ENCODE results near the gene NR5A1. TPM values are rescaled to one million over a fixed set of nuclear protein-coding genes. Genes with fewer than 3 reads are reported as not detected.

The NR5A1 gene
- total RNA-seq, 1 donor from 2014 or later, result not detected

DNA sequence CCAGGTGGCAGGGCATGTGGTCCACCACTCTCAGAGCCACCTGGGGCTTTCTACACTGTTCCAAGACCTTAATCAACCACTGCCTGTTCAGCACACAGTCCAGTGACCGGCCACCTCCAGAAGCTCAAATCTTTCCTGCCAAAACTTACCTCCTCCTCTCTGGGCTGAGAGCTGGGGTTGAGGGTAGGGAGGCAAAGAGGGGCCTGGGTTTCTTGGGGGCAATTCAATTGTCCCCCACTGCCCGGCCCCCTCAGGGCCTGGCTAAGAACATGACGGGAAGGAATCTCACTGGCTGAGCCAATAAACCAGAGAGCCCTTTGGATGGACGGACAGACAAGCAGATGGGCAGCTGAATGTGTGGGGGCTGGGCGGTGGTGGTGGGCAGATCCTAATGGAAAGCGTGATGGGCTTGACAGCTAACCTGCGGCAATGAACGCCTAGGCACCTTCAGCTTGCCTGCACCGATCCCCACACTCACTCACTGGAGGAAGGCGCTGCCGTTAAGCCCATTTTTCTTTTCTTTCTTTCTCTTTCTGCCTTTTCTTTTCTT is 5.4 kb downstream of the NR5A1 start:
- intact Hi-C loops (cut with micrococcal nuclease), result no loop called here
- H3K36me3 ChIP-seq, result no peaks in the 10 kb centered on the region
- peaks cover 21% of the 10 kb centered on the region for H3K4me1 ChIP-seq
- no peak overlapping the region for H3K4me3 ChIP-seq
- peak; percentile 8 for DNase-seq
- peaks cover 85% of the 10 kb centered on the region for H3K27me3 ChIP-seq (ENCODE audit: low read depth)
- no peak overlapping the region for H3K27ac ChIP-seq (replicated peaks)
- TF ChIP-seq, protein P1, sequence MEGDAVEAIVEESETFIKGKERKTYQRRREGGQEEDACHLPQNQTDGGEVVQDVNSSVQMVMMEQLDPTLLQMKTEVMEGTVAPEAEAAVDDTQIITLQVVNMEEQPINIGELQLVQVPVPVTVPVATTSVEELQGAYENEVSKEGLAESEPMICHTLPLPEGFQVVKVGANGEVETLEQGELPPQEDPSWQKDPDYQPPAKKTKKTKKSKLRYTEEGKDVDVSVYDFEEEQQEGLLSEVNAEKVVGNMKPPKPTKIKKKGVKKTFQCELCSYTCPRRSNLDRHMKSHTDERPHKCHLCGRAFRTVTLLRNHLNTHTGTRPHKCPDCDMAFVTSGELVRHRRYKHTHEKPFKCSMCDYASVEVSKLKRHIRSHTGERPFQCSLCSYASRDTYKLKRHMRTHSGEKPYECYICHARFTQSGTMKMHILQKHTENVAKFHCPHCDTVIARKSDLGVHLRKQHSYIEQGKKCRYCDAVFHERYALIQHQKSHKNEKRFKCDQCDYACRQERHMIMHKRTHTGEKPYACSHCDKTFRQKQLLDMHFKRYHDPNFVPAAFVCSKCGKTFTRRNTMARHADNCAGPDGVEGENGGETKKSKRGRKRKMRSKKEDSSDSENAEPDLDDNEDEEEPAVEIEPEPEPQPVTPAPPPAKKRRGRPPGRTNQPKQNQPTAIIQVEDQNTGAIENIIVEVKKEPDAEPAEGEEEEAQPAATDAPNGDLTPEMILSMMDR (IDR thresholded peaks at IDR 0.05; ENCODE audit: borderline replicate concordance), result no peak
- H3K9me3 ChIP-seq (replicated peaks), result no peaks in the 10 kb centered on the region

DNA sequence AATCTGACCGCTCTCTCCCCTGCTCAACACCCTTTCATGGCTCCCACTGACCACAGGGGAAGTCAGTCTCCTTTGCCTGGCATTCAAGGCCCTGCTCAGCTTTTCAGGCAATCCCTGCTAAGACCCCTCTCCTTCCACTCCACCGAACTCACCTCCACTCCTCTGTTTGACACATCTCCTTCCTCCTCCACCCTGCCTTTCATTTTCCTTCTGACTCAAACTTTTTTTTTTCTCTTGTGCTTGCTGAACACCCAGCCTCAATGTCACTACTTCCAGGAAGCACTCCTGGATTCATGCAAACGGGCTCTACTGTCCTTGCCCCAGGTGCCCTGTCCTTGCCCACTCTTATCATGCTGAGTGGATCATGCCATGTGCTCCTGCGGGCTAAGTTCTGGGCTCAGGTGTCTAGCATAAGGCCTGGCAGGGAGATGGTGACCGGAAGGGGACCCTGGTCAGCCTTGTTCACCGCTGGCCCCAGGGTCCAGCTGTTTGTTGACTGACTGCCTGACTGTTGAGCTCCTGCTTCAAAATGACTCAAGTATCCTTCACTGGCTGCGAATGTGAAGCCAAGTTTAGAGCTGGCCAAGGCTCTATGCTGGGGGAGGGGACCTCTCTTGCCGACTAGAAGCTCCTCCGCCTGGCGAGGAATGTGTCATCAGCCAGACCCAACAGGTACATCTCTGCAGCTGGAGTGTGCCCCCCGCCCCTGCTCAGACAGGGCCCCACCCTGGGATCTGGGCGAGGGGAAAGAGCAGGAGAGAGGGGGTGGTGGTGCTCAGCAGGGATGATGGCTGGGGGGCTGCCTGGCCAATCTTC is 6.2 kb downstream of the NR5A1 start:
- Histone ChIP-seq H3K27me3 (ENCODE audit: low read depth) (peaks cover 83% of the 10 kb centered on the region), H3K36me3 (no peaks in the 10 kb centered on the region), H3K4me1 (peaks cover 21% of the 10 kb centered on the region), H3K9me3 (replicated peaks) (no peaks in the 10 kb centered on the region), H3K4me3 (no peak overlapping the region), H3K27ac (replicated peaks) (no peak overlapping the region)
- peak; percentile 5 for DNase-seq
- intact Hi-C loops (cut with micrococcal nuclease), result no loop called here
- TF ChIP-seq, protein P1 (IDR thresholded peaks at IDR 0.05; ENCODE audit: borderline replicate concordance), result no peak

DNA sequence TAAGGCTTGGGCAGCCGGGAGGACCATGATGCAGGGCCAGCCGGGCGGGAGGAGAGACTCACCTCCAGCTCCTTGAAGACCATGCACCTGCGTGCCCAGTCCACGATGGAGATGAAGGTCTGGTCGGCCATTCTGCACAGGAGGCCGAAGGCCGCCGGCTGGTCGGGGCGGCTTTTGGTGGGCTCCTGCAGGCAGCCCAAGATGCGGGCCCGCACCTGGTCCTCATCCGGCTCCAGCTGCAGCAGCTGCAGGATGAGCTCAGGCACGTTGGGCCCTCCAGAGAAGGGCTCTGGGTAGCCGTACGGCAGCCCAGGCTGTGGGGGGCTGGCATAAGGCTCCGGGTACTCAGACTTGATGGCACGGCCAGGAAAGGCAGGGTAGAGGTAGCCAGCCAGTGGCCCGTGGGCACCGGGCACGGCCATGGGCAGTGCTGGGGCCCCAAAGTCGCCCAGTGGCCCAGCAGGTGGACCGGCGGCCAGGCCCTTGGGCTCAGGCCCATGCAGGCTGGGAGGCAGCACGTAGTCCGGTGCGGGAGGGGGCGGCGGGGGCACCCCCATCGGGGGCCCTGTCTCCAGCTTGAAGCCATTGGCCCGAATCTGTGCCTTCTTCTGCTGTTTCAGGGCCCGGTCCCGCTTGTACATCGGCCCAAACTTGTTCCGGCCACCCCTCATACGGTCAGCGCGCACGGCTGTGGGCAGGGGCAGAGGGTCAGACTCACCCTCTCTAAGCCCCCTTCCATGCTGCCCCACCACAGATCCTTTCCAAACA is 7.0 kb downstream of the NR5A1 start:
- Histone ChIP-seq H3K4me1 (peaks cover 21% of the 10 kb centered on the region), H3K36me3 (no peaks in the 10 kb centered on the region), H3K27me3 (ENCODE audit: low read depth) (peaks cover 82% of the 10 kb centered on the region), H3K4me3 (no peak overlapping the region), H3K9me3 (replicated peaks) (no peaks in the 10 kb centered on the region), H3K27ac (replicated peaks) (no peak overlapping the region)
- intact Hi-C loops (cut with micrococcal nuclease), result no loop called here
- TF ChIP-seq, protein P1 (IDR thresholded peaks at IDR 0.05; ENCODE audit: borderline replicate concordance), result no peak
- DNase-seq, result peak; percentile 4

DNA sequence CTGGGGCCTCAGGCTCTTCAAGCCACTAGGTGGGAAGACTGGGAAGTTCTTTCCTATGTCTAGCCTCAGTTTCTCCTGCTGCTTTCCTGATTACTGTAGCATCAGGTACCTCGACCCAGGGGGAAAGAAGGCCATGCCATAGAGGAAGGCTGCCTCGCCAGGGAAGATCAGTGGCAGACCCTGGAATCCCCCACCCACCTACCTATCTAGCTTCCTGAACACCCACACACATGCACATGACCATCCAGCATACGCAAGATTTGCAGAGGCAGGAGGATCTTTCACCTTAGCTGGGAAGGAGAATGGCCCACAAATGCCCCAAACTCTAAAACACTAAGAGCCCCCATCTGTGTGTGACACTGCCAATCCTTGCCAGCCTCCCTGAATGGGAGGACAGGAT is 8.0 kb downstream of the NR5A1 start:
- Histone ChIP-seq H3K36me3 (no peaks in the 10 kb centered on the region), H3K9me3 (replicated peaks) (no peaks in the 10 kb centered on the region), H3K4me1 (peaks cover 15% of the 10 kb centered on the region), H3K27ac (replicated peaks) (no peak overlapping the region), H3K27me3 (ENCODE audit: low read depth) (peaks cover 81% of the 10 kb centered on the region), H3K4me3 (no peak overlapping the region)
- no peak for DNase-seq
- intact Hi-C loops (cut with micrococcal nuclease), result no loop called here
- TF ChIP-seq, protein P1 (IDR thresholded peaks at IDR 0.05; ENCODE audit: borderline replicate concordance), result no peak

DNA sequence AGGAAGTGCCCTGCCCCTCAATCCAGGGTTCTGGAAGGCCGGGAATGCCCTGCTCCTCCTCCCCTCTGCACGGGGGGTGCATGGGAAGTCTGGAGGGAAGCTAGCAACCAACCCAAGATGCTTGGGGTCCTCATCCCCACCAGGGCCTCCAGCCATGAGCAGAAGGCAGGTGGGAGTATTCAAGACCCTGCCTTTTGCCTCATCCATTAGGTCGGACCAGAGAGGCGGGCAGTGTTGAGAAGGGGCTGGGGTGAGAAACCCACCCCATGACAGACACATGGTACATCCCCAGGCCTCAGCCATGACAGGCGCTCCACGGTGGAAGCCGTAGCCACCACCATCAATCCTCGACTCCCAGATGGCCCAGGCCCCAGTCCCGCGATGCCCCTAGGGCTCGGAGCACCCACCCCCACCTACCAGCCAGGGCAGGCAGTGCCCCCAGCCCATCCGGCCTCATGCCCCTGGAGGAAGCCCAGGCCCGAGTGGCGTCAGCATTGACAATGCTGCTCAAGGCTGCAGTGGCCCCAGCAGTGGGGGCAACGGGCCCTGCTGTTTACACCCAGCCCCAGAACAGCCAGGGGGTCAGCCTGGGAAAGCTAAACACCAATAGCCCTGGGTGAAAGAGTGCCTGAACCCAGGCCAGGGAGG is 8.6 kb downstream of the NR5A1 start:
- H3K27me3 ChIP-seq (ENCODE audit: low read depth), result peaks cover 76% of the 10 kb centered on the region

More for the DNA sequence above, 8.6 kb downstream of the NR5A1 start:
- H3K36me3 ChIP-seq, result no peaks in the 10 kb centered on the region
- no peak for DNase-seq
- intact Hi-C loops (cut with micrococcal nuclease), result no loop called here
- H3K9me3 ChIP-seq (replicated peaks), result no peaks in the 10 kb centered on the region
- TF ChIP-seq, protein P1 (IDR thresholded peaks at IDR 0.05; ENCODE audit: borderline replicate concordance), result no peak
- no peak overlapping the region for H3K27ac ChIP-seq (replicated peaks)
- H3K4me3 ChIP-seq, result no peak overlapping the region
- peaks cover 9% of the 10 kb centered on the region for H3K4me1 ChIP-seq

Data from left ventricle myocardium inferior (tissue), 1 donor.